CD4-positive, alpha-beta T cell treated with Interleukin-15 for 1 hour (primary cell): Measurements from ENCODE around the gene APOBEC2.

ENCODE experiments used
- DNase-seq: peaks from one replicate; pipeline ENCODE4 v3.0.0-alpha.2; 2020

APOBEC2 gene

GRCh38 chr6:41092421-41093140, 39.6 kb downstream of the APOBEC2 start:
- DNase-seq: no peak

DNA sequence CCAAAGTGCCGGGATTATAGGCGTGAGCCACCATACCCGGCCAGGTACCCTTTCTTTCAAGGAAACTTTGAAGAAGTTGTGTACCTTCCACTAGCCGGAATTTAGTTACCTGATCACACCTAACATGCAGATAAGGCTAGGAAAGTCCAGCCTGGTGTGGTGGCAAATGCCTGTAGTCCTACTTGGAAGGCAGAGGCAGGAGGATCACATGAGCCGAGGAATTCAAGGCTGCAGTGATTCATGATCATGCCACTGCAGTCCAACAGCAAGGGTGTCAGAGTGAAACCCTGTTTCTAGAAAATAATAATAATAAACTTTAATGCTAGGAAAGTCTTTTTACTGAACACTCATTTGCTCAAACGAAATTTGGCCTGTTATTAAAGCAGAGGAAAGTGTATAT, 40.7 kb downstream of the APOBEC2 start:
- no peak for DNase-seq

- DNase-seq: no peak
Measured at GRCh38 chr6:41097467-41098090, 44.6 kb downstream of the APOBEC2 start.

- DNase-seq: no peak
Measured at GRCh38 chr6:41098366-41098765, 45.4 kb downstream of the APOBEC2 start.

DNA sequence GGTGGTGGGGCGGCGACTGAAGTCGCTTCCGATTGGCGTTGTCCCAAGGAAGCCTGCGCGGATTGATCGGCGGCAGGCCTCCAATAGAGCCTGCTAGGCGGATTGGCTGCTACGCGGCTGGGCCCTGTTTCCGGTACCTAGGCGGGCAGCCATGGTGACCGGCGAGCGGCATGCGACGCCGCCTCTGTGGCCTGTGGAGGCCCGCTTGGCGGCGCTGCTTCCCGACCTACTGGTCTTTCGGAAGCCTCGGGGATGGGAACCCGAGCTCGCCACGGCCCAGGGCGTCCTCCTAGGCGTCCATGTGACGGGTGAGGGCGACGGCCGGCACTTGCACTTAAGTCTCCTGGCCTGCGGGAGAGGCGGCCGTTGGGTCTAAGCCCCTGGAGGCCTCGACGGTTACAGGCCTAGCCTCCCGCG, 47.9 kb downstream of the APOBEC2 start:
- no peak for DNase-seq

DNA sequence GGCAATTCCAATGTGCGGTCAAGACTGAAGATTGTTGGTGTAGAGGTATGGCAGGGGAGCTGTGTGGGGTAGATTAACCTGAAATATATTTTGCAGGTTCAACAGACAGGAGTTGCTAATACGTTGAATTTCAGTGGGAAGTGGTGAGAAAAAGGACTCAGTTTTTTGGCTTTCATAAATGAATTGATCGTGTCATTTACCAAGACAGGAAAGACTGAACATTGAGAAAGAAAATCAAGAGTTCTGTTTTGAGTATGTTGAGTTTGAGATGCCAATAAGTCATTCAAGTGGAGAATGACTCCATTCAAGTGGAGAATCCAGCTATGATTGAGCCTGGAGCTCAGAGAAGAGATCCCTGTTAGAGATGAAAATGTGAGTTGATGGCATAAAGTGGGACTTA, 50.8 kb downstream of the APOBEC2 start:
- DNase-seq: no peak

GRCh38 chr6:41111017-41111416, 58.0 kb downstream of the APOBEC2 start:
- DNase-seq: no peak
